Activated CD4-positive, alpha-beta memory T cell treated with anti-CD3 and anti-CD28 coated beads for 36 hours (primary cell): ENCODE data around the gene CD2AP. TPM values are rescaled to one million over a fixed set of nuclear protein-coding genes. Genes with fewer than 3 reads are reported as not detected.
"Not testable (repeated sequence)": the region's sequence is repeated elsewhere in the genome, so short reads cannot be mapped to it uniquely, and the experiment has no call there.

Experiments used
- CTCF ChIA-PET: fragments of 350-600 bp; sonication (Branson Sonifier 250); formaldehyde crosslinking; loops from one replicate; lab custom pipeline; 2021; ENCODE audit warnings: antibody characterized with exemption, inconsistent platforms; lab: Charles Lee
- POLR2A ChIA-PET: fragments of 350-600 bp; sonication (Branson Sonifier 250); formaldehyde crosslinking; loops from one replicate; lab custom pipeline; 2021; ENCODE audit warnings: antibody characterized with exemption; lab: Charles Lee
- DNase-seq: peaks from one replicate; pipeline ENCODE4 v3.0.0-alpha.2; 2020
- H3K27ac Mint-ChIP-seq: one replicate; pipeline ENCODE4 v1.8.0; 2021; ENCODE audit warnings: mixed read lengths
- H3K27me3 Mint-ChIP-seq: one replicate; pipeline ENCODE4 v1.8.0; 2021; ENCODE audit warnings: mixed read lengths
- H3K36me3 Mint-ChIP-seq: one replicate; pipeline ENCODE4 v1.8.0; 2021; ENCODE audit warnings: mixed read lengths
- H3K4me1 Mint-ChIP-seq: one replicate; pipeline ENCODE4 v1.8.0; 2021; ENCODE audit warnings: low read depth, mixed read lengths
- H3K4me3 Mint-ChIP-seq: one replicate; pipeline ENCODE4 v1.8.0; 2021; ENCODE audit warnings: mild to moderate bottlenecking, mixed read lengths
- H3K9me3 Mint-ChIP-seq: one replicate; pipeline ENCODE4 v1.8.0; 2021; ENCODE audit warnings: mixed read lengths
- intact Hi-C: fragments of 100-400 bp; cut with micrococcal nuclease; formaldehyde crosslinking; loops from one replicate; pipeline ENCODE4 v1.15.1; 2023
- total RNA-seq, 2 experiments: library from RNA; stranded (reverse); gene quantifications; one replicate each; pipeline ENCODE4 v1.2.3, GENCODE V29; 2021

Gene CD2AP
- total RNA-seq = 10 to 100 TPM; 22.6 to 23.6 TPM

DNA sequence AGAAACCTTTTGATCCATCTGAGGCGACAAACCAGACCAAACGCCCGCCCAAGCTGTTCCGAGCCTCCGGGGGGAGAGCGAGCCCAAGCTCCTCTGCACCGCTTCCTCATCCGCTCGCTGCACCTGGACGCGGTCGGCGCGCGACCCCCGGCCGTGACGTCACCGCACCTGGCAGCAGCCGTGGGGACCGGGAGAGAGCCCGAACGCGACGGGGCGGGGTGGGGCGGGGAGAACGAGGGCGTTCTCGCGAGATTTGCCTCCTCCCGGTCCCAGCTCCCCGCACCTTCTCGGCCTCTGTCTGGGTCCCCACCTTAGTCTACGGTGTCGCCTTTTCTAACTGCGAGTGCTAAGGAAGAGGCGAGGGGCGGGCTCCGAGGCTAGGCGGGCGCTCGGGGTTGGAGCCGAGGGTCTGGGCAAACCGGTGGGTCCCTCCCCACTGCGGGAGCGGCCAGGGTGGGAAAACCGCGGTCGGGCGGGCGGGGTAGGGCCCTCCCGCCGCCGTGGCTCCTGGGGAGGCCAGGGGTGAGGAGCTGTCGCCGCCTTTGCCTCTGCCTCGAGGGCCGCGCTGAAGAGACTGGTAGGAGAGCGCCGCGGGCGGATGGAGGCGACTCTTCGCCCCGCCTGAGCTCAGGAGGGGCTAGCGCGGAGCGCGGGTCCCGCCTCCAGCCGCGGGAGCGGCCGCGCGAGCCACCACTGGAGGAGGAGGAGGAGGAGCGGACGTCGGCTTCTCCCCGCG is at the start of gene CD2AP:
Gene CD2AP (plus strand): TSS at position 293 of the 736 bp plus-strand sequence. CDS start 456 bp downstream, outside the sequence.
- ChIA-PET CTCF (interaction anchor here (0.6 to 2.0 kb wide), 6 partner anchors 10 to 154 kb away, joined by 3 to 5 read pairs (median 3); no protein-coding TSS in a partner anchor), POLR2A (interaction anchor here (0.8 to 1.4 kb wide), 4 partner anchors 11 to 150 kb away, joined by 3 to 5 read pairs (median 4); no protein-coding TSS in a partner anchor)
- H3K9me3 Mint-ChIP-seq = no peaks in the 10 kb centered on the region
- peak within 1 kb of the TSS; percentile 95 for H3K27ac Mint-ChIP-seq
- H3K4me1 Mint-ChIP-seq = peaks cover 27% of the 10 kb centered on the region
- DNase-seq = peak; percentile 92
- peak within 1 kb of the TSS; percentile 98 for H3K4me3 Mint-ChIP-seq
- H3K36me3 Mint-ChIP-seq = peaks cover 3% of the 10 kb centered on the region
- intact Hi-C loops = loop anchor here (1.0 to 5.0 kb wide), 4 partner anchors 63 to 1985 kb away; partner anchors contain the start of genes CENPQ, CYP39A1, MMUT and SLC25A27
- no peaks in the 10 kb centered on the region for H3K27me3 Mint-ChIP-seq

DNA sequence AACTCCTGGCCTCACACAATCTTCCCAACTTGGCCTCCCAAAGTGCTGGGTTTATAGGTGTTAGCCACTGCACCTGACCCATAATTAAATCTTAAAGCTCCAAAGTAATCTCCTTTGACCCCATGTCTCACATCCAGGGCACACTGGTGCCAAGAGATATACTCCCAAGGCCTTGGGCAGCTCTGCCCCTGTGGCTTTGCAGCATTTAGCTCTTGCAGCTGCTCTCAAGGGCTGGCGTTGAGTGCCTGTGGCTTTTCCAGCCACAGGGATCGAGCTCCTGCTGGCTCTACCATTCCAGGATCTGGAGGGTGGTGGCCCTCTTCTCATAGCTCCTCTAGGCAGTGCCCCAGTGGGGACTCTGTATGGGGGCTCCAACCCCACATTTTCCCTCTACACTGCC is 49.3 kb upstream of the CD2AP start:
- Mint-ChIP-seq H3K27ac (no peak overlapping the region), H3K27me3 (no peaks in the 10 kb centered on the region), H3K4me3 (no peak overlapping the region), H3K36me3 (peaks cover 5% of the 10 kb centered on the region), H3K9me3 (peaks cover 32% of the 10 kb centered on the region), H3K4me1 (no peaks in the 10 kb centered on the region)
- intact Hi-C loops = no loop called here
- ChIA-PET CTCF (no interaction called here), POLR2A (no interaction called here)
- DNase-seq = no peak

DNA sequence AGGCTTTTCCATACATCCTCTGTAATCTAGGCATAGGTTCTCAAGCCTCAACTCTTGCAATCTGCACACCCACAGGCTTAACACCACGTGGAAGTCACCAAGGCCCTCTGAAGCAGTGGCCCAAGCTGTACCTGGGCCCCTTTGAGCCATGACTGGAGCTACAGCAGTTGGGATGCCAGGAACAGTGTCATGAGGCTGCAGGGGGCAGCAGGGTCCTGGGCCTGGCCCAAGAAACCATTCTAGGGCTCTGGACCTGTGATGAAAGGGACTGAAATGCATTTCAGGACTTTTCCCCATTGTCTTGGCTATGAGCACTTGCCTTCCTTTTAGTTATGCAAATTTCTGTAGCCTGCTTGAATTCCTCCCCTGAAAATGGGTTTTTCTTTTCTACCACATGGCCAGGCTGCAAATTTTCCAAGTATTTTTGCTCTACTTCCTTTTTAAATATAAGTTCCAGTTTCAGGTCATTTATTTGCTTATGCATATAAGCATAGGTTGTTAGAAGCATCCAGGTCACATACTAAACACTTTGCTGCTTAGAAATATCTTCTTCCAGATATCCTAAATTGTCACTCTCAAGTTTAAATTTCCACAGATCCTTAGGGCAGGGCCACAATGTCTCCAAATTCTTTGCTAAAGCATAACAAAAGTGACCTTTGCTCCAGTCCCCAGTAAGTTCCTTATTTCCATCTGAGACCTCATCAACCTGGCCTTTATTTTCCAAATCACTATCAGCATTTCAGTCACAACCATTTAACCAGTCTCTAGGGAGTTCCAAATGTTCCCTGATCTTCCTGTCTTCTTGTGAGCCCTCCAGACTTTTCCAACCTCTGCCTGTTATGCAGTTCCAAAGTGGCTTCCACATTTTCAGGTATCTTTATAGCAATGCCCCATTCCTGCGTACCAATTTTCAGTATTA is 48.6 kb upstream of the CD2AP start:
- no peak overlapping the region for H3K4me3 Mint-ChIP-seq
- no peak overlapping the region for H3K27ac Mint-ChIP-seq
- intact Hi-C loops = no loop called here
- peaks cover 32% of the 10 kb centered on the region for H3K9me3 Mint-ChIP-seq
- ChIA-PET CTCF (no interaction called here), POLR2A (no interaction called here)
- H3K36me3 Mint-ChIP-seq = peaks cover 5% of the 10 kb centered on the region
- no peaks in the 10 kb centered on the region for H3K4me1 Mint-ChIP-seq
- H3K27me3 Mint-ChIP-seq = no peaks in the 10 kb centered on the region
- no peak for DNase-seq

DNA sequence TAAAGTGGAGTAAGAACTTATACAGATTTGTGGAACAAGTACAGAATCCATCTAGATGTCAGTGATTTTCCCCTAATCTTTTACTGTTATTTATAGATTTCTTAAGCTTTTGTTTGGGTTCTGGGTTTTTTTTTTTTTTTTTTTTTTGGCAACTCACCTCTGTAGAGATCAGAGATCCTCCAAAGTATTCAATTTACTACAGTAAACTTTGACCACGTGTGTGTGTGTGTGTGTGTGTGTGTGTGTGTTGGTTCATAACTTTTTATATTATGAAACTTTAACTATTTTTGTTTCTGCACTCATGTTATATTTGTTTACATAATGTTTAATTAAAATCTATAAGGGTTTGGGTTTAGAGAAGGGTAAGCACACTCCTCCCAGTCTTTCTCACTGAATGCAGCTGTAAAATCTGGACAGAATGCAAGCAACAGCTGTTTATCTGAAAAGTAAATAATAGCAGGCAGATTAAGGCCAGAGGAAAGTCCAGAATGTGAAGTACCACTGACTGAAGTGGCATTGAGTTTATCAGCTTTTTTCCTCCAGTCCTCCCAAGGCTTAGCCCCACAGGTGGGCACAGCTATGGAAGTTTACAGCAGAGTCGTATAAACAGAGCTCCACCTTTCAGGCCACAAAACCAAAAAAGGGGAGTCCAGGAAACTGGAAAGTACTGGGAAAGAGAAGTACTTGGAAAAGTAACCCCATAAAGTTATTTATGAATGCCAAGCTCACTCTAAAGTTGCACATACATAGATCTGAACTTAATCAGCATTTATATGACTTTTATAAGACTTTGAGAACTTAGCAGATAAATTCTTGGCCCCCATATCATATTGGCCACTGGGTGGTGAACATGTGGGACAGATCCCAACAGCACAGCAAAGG is 43.0 kb upstream of the CD2AP start:
- DNase-seq = no peak
- ChIA-PET CTCF (interaction anchor here (0.5 kb wide), 1 partner anchor 45 kb away, joined by 3 read pairs; no protein-coding TSS in a partner anchor), POLR2A (no interaction called here)
- Mint-ChIP-seq H3K4me3 (no peak overlapping the region), H3K27ac (no peak overlapping the region), H3K36me3 (peaks cover 2% of the 10 kb centered on the region), H3K27me3 (peaks cover 4% of the 10 kb centered on the region), H3K4me1 (no peaks in the 10 kb centered on the region), H3K9me3 (peaks cover 20% of the 10 kb centered on the region)
- intact Hi-C loops = no loop called here

DNA sequence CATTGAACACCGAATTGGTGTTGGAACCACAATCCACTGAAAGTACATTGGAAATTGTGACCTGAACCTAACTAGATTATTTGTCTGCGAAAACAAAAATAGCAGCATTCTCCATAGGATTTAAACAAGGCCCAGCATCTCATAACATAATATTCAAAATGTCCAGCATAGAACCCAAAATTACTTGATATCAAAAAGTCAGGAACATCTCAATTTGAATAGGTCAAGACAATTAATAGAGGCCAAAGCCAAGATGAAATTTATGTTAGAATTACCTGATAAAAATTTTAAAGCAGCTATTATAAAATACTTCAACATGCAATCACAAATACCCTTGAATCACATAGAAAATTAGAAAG is 42.4 kb upstream of the CD2AP start:
- POLR2A ChIA-PET = no interaction called here
- H3K4me1 Mint-ChIP-seq = no peaks in the 10 kb centered on the region
- peaks cover 4% of the 10 kb centered on the region for H3K27me3 Mint-ChIP-seq
- H3K4me3 Mint-ChIP-seq = no peak overlapping the region
- H3K36me3 Mint-ChIP-seq = peaks cover 2% of the 10 kb centered on the region
- peaks cover 15% of the 10 kb centered on the region for H3K9me3 Mint-ChIP-seq
- CTCF ChIA-PET = interaction anchor here (0.5 kb wide), 1 partner anchor 45 kb away, joined by 3 read pairs; no protein-coding TSS in a partner anchor
- DNase-seq = no peak
- intact Hi-C loops = no loop called here
- H3K27ac Mint-ChIP-seq = no peak overlapping the region

GRCh38 chr6:47437592-47437991 is 40.0 kb upstream of the CD2AP start:
- Mint-ChIP-seq H3K27me3 (peaks cover 4% of the 10 kb centered on the region), H3K4me3 (no peak overlapping the region), H3K9me3 (peaks cover 3% of the 10 kb centered on the region), H3K4me1 (no peaks in the 10 kb centered on the region), H3K27ac (no peak overlapping the region), H3K36me3 (no peaks in the 10 kb centered on the region)
- POLR2A ChIA-PET = no interaction called here
- no peak for DNase-seq
- intact Hi-C loops = no loop called here
- CTCF ChIA-PET = no interaction called here

GRCh38 chr6:47438481-47439347 is 38.9 kb upstream of the CD2AP start:
- peaks cover 4% of the 10 kb centered on the region for H3K27me3 Mint-ChIP-seq
- no peak overlapping the region for H3K4me3 Mint-ChIP-seq
- H3K27ac Mint-ChIP-seq = no peak overlapping the region
- no peaks in the 10 kb centered on the region for H3K36me3 Mint-ChIP-seq
- no peak for DNase-seq
- ChIA-PET CTCF (no interaction called here), POLR2A (no interaction called here)
- no peaks in the 10 kb centered on the region for H3K4me1 Mint-ChIP-seq
- H3K9me3 Mint-ChIP-seq = peaks cover 3% of the 10 kb centered on the region
- intact Hi-C loops = no loop called here

DNA sequence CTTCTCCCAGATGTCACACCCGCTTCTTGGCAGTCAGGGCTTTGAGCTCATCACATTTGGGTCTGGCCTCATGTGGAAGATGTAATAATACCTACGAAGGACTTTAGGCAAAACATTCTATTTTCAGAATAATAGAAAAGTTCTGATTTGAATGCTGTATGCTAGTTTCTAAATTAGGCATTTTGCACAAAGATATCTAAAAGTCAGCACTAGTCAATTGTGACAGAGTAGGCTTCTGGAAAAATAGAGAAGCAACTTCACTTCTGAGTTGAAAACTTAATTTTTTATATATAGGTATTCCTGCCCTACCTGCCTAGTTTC is 38.3 kb upstream of the CD2AP start:
- Mint-ChIP-seq H3K27ac (no peak overlapping the region), H3K9me3 (peaks cover 3% of the 10 kb centered on the region), H3K4me3 (no peak overlapping the region), H3K36me3 (no peaks in the 10 kb centered on the region), H3K4me1 (no peaks in the 10 kb centered on the region), H3K27me3 (peaks cover 4% of the 10 kb centered on the region)
- CTCF ChIA-PET = no interaction called here
- POLR2A ChIA-PET = no interaction called here
- intact Hi-C loops = no loop called here
- DNase-seq = no peak

DNA sequence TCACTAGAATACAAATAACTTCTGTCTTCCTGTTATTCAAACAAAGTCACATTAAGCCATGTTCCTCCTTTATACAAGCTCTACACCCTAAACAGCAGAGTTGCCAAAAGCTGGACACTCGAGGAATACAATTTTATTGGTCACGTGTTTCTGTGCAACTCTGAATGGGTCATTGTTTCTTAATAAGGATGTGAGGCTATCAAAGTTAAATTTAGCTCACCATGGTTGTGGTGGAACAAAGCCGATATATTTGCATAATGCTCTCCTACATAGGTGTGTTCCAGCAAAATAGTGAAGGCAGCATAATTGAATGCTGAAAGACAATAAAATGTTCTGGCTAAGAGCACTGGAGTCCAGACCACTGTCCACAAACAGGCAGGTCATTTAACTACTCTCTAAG is 36.9 kb upstream of the CD2AP start:
- Mint-ChIP-seq H3K36me3 (no peaks in the 10 kb centered on the region), H3K9me3 (no peaks in the 10 kb centered on the region), H3K4me3 (no peak overlapping the region), H3K27me3 (peaks cover 2% of the 10 kb centered on the region), H3K27ac (no peak overlapping the region), H3K4me1 (no peaks in the 10 kb centered on the region)
- intact Hi-C loops = no loop called here
- ChIA-PET POLR2A (no interaction called here), CTCF (interaction anchor here (1.3 kb wide), 1 partner anchor 26 kb away, joined by 3 read pairs; no protein-coding TSS in a partner anchor)
- DNase-seq = no peak

GRCh38 chr6:47444964-47445363 is 32.6 kb upstream of the CD2AP start:
- intact Hi-C loops, DNase-seq, H3K4me3 Mint-ChIP-seq, H3K4me1 Mint-ChIP-seq, CTCF ChIA-PET, POLR2A ChIA-PET, H3K27ac Mint-ChIP-seq, H3K9me3 Mint-ChIP-seq, H3K27me3 Mint-ChIP-seq, H3K36me3 Mint-ChIP-seq: not testable (repeated sequence)

- Mint-ChIP-seq H3K4me1 (peaks cover 7% of the 10 kb centered on the region), H3K27me3 (no peaks in the 10 kb centered on the region), H3K36me3 (no peaks in the 10 kb centered on the region), H3K27ac (no peak overlapping the region), H3K9me3 (no peaks in the 10 kb centered on the region), H3K4me3 (no peak overlapping the region)
- no peak for DNase-seq
- intact Hi-C loops = no loop called here
- ChIA-PET CTCF (no interaction called here), POLR2A (no interaction called here)
Measured at GRCh38 chr6:47446669-47447330, 30.8 kb upstream of the CD2AP start.
